ENCODE results near the gene ARHGDIB. TPM values are rescaled to one million over a fixed set of nuclear protein-coding genes. Genes with fewer than 3 reads are reported as not detected.

Gene ARHGDIB
- total and polyA plus RNA-seq, 2 experiments from 2014 or later: 0.89 TPM; not detected in 1

- TF ChIP-seq EZH2phosphoT487 (IDR thresholded peaks at IDR 0.05; ENCODE audit: unreplicated experiment): no peak
- no peak for TF ChIP-seq NANOG (IDR thresholded peaks at IDR 0.05; ENCODE audit: borderline replicate concordance)
- no peak for TF ChIP-seq POLR2AphosphoS5 (IDR thresholded peaks at IDR 0.05; ENCODE audit: low read depth)
- TF ChIP-seq CREB1 (CRISPR knock-in tag; IDR thresholded peaks at IDR 0.05; ENCODE audit: low read depth): no peak
- TF ChIP-seq ZNF114 (CRISPR knock-in tag; IDR thresholded peaks at IDR 0.05): no peak
- TF ChIP-seq ETS1 (IDR thresholded peaks at IDR 0.05): no peak
- TF ChIP-seq CTCF (conservative IDR thresholded peaks at IDR 0.05; ENCODE audit: low read depth in 2 of 2): no peak
- no peak for TF ChIP-seq REST (IDR thresholded peaks at IDR 0.05; ENCODE audit: unreplicated experiment)
Measured at GRCh38 chr12:14893506-14894250, 67.7 kb downstream of the ARHGDIB start (continued).

GRCh38 chr12:14892726-14893505 is 68.5 kb downstream of the ARHGDIB start:
- Histone ChIP-seq H3K27me3 (ENCODE audit: insufficient read depth) (no peaks in the 10 kb centered on the region), H3K27ac (ENCODE audit: low read depth) (no peak overlapping the region), H3K79me2 (replicated peaks; ENCODE audit: insufficient read depth) (no peaks in the 10 kb centered on the region), H3K4me3 (no peak overlapping the region), H2AFZ (peak overlapping the region; percentile 79; the same call in 1 of the 2 replicates), H4K20me1 (replicated peaks; ENCODE audit: insufficient read depth) (no peaks in the 10 kb centered on the region), H3K4me1 (ENCODE audit: insufficient read depth) (peaks cover 11% of the 10 kb centered on the region; the same call in 1 of the 2 replicates), H3K36me3 (ENCODE audit: insufficient read depth) (no peaks in the 10 kb centered on the region), H3K9me2 (ENCODE audit: insufficient read depth) (no peaks in the 10 kb centered on the region; the same call in 1 of the 2 replicates), H3K4me2 (no peak overlapping the region), H3F3A (replicated peaks; ENCODE audit: low read depth) (no peaks in the 10 kb centered on the region)
- H3K27ac Mint-ChIP-seq: no peak overlapping the region
- DNase-seq (ENCODE audit: low spot score) (no peak), ATAC-seq (no peak)
- no peaks in the 10 kb centered on the region for H3K27me3 Mint-ChIP-seq (ENCODE audit: insufficient read depth, low read depth, poor library complexity)
- peaks cover 20% of the 10 kb centered on the region for H3K4me1 Mint-ChIP-seq
- no peaks in the 10 kb centered on the region for H3K9me3 Mint-ChIP-seq
- H3K36me3 Mint-ChIP-seq (ENCODE audit: low read depth): no peaks in the 10 kb centered on the region
- H3K4me3 Mint-ChIP-seq: no peak overlapping the region
- TF ChIP-seq EZH2 (IDR thresholded peaks at IDR 0.05; ENCODE audit: low read depth, unreplicated experiment) (no peak), POLR2AphosphoS5 (IDR thresholded peaks at IDR 0.05; ENCODE audit: low read depth) (no peak), REST (IDR thresholded peaks at IDR 0.05; ENCODE audit: unreplicated experiment) (no peak), CTCF (conservative IDR thresholded peaks at IDR 0.05; ENCODE audit: low read depth in 2 of 2) (peak in 1 of 2 experiments; percentile 45; a peak in 2 of 4 replicates)
